Endothelial cell of hepatic sinusoid (primary cell): Measurements from ENCODE around the gene USP6NL.

ENCODE experiments used
- in situ Hi-C: cut with HindIII; loops from 2 replicates; pipeline ENCODE4 v1.10.0; 2017; ENCODE audit warnings: low sequenced_read_pairs

USP6NL gene

DNA sequence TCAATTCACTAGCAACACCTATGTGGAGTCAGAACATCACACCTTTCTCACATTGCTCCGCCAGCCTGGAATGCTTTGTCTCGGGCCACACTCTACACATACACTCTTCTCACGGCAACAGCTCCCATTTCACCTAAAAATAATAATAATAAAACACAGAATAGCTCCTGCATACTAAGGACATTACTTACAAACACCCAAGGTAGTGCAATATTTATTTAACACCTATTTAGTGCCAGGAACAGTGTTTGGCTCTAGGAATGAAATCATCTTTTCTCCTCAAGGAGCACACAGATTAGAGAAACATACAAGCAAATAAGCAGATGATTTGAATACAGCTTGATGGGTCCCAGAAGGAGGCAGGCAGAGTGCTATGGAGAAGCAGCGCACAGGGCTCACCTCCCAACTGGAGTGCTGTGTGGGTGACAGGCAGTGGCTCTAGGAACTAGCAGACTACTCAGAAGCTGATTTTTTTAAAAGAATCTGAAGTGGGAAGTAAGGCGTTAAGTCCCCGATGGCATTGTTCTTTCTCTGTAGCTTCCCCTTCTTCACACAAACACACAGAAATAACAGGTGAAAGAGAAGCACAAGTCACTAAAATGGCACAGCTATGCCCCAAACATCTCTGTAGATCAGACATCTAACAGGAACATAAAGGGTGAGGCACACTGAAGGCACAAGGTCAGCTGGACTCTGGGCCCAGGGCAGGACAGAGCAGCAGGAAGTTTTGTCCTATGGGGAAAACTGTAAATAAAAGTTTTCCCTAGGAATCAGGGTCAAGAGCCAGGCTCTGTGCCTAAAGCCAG, 16.7 kb downstream of the USP6NL start:
- in situ Hi-C loops = no loop called here

DNA sequence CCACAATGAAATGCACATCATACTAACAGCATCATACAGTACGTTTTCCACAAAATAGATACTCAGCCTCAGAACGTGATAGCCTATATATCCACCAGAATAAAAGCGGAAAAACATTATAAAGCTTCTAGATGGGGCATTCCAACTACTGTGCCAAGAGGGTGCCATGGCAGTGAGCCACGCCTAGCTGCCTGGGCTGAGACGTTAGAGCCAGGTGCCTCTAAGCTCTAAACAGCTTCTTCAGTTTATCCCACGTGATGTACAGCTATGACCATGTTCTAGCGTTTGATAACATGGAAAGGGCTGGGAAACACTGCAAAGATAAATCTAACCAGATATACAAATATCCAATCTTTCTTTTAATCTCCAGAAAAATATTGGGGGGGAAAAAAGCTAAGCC, 17.8 kb downstream of the USP6NL start:
- in situ Hi-C loops = no loop called here

GRCh38 chr10:11589738-11590137, 21.7 kb downstream of the USP6NL start:
- in situ Hi-C loops = loop anchor here (5.0 kb wide), 1 partner anchor 102 kb away; no protein-coding TSS in a partner anchor

DNA sequence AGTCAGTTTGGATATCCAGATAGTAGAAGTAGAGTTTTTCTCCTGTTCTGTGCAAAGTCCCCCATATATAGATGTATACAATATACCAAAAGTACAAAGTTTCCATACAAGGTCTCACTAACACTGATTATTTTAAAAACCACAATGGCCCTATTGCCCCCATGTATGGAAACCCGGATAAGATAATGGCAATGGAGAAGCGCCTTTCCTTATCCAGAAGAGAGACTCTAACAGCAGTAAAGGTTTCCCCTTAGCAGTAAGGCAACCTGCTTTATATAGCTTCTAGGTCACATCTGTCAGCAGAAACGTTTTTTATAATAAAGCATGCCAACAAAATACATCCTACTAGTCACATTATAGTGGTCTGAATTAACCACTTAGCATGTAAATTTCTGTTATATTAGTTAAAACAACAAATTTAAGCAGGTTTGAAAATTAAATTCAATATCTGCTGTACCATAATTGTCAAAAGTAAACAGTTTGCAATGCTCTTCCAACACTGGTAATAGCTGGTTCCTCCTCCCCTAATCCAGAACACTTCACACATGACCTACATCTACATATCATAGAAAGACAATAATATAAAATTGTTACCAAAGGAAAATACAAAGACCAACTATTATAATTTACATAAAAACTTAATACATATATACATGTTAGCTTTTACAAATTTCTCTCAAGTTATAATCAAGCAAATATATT, 22.4 kb downstream of the USP6NL start:
- in situ Hi-C loops = loop anchor here (5.0 kb wide), 1 partner anchor 102 kb away; no protein-coding TSS in a partner anchor

GRCh38 chr10:11587722-11588259, 23.7 kb downstream of the USP6NL start:
- in situ Hi-C loops = loop anchor here (5.0 kb wide), 1 partner anchor 100 kb away; no protein-coding TSS in a partner anchor

- in situ Hi-C loops = loop anchor here (5.0 kb wide), 1 partner anchor 99 kb away; no protein-coding TSS in a partner anchor
These were observed 25.3 kb downstream of the USP6NL start for GRCh38 chr10:11586170-11586569.

DNA sequence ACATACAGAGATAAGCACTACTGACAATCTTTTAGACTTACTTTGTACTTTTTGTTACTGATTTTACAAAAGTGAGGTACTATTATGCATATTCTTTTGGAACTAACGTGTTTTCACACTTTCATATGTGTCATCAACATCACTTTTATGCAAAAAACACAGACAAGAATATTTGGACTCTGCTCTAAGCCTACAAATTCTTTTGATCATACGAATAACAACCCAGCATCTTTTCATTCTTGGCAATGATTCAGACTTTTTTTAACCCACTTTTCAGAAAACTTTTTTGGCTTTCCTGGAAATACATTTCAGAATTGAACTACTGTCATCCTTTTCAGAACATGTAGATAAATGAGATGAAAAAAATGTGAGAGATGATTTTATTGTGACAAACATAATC, 30.2 kb downstream of the USP6NL start:
- in situ Hi-C loops = no loop called here

GRCh38 chr10:11579885-11580284, 31.6 kb downstream of the USP6NL start:
- in situ Hi-C loops = no loop called here

DNA sequence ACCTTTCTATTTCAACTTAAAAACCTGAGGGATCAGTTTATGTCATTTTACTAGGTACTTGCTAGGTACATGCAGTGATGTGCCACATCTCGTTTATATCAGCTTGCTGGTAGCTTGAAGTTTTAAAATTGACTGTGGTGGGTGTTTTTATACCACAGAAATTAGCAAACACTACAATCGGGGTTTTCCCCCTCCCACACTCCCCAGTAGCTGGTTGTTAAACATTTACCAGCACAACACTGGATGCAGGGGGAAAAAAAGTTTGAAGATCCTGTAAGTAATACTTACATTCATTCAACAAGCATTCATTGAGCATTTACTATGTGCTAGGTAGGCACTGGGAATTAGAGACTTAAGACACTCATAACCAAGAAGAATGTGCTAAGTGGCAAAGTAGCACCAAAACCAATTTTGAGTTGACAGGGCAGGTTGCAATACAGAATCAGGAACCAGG, 32.6 kb downstream of the USP6NL start:
- in situ Hi-C loops = no loop called here

GRCh38 chr10:11576092-11576809, 35.2 kb downstream of the USP6NL start:
- in situ Hi-C loops = no loop called here

GRCh38 chr10:11573497-11573896, 38.0 kb downstream of the USP6NL start:
- in situ Hi-C loops = no loop called here

DNA sequence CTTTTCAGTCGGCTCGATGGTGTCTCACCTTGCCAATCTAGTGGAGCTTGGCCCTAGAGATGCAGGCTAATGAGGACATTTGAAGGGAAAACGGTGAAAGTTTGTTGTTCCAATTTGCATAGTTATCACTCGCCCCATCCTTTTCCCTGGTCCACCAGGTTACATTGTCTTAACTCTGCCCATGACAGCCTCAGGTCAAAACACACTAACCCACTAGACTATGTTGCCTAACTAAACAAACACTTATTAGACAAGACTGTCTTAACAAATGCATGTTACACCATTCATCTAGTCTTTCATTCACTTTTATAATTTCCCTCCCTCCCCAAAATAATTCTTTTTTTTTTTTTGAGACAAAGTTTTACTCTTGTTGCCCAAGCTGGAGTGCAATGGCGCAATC, 40.7 kb downstream of the USP6NL start:
- in situ Hi-C loops = no loop called here

GRCh38 chr10:11569471-11569870, 42.0 kb downstream of the USP6NL start:
- in situ Hi-C loops = no loop called here

GRCh38 chr10:11568578-11568977, 42.9 kb downstream of the USP6NL start:
- in situ Hi-C loops = no loop called here

GRCh38 chr10:11564741-11565140, 46.7 kb downstream of the USP6NL start:
- in situ Hi-C loops = no loop called here

DNA sequence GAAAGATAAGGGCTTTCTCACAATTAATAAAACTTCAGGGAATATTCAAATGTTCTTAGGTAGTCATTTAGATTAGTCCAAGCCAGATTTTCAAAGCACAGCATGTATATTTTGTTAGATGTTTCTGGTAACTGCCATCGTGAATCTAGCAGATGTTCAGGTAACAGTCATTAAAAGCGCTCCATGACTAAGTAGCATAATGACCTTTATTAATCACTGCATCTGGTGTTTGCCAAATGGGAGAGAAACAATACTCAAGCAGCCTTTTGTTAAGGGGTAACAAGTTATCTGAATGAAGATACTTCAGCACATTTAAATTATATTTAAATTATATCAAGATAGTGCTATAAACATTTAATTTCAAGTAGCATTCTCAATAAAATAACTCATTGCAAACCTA, 47.5 kb downstream of the USP6NL start:
- in situ Hi-C loops = no loop called here

GRCh38 chr10:11562888-11563287, 48.6 kb downstream of the USP6NL start:
- in situ Hi-C loops = no loop called here

- in situ Hi-C loops = no loop called here
These were observed 51.3 kb downstream of the USP6NL start for GRCh38 chr10:11560076-11560709.

DNA sequence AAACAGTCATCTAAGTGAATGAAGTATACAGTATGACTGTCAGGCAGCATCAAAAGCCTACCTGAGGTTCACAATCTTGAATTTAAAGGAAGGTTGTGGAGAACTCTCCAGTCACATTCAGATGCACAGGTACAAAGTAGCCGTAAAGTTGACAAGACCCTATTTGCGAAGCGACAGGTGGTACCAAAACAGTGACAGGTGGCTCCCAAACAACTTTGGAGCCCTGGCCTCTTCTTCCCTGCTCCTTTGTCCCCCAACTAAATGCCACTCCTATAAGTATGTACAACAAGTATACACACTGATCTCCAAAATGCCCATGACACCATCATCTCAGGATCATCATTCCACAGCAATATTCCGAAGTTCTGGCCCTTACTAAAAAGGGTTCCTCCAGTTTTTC, 53.5 kb downstream of the USP6NL start:
- in situ Hi-C loops = no loop called here

- in situ Hi-C loops = no loop called here
These were observed 53.9 kb downstream of the USP6NL start for GRCh38 chr10:11557513-11557912.

- in situ Hi-C loops = no loop called here
These were observed 55.9 kb downstream of the USP6NL start for GRCh38 chr10:11555556-11555955.
